Right lobe of liver (tissue), 4 donors: ENCODE measurements around the gene ZNF519.
"Not testable (repeated sequence)": the region's sequence is repeated elsewhere in the genome, so short reads cannot be mapped to it uniquely, and the experiment has no call there.

Experiments
- POLR2A ChIP-seq: fragments of 450-650 bp; IDR thresholded peaks from one replicate; pipeline ENCODE4 v1.6.1; 2017; ENCODE audit warnings: antibody characterized with exemption, mild to moderate bottlenecking
- TF ChIP-seq, protein P1 (sequence below), 4 donors: fragments of 200-600 bp in 3 of 4; fragments of 450-650 bp in 1 of 4; IDR thresholded peaks; one replicate each; pipeline versions ENCODE4 v1.5.1 to v1.8.0; 2016 to 2022; ENCODE audit warnings: antibody characterized with exemption in 4 of 4, mild to moderate bottlenecking in 2 of 4
- donor health status: DM: no; HTN: no; CAD: no.
- donor health status: DM: no; HTN: no; CAD: no.
- donor health status: DM: no; HTN: yes; CAD: no.

DNA sequence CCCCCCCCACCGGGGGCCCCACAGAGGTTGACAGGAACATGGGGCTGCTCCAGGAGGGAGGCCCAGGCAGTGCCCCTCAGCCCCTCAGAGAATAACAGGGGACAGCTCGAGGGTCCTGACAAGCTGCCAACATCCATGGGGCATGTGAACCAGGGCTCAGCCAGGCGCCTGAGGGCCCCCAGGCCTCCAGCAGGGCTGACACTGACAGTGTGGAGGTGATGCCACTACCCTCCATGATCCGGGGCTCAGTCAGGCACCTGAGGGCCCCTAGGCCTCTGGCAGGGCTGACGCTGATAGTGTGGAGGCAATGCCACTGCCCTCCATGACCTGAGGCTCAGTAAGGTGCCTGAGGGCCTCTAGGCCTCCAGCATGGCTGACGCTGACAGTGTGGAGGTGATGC, 12.8 kb upstream of the ZNF519 start:
- TF ChIP-seq, protein P1, sequence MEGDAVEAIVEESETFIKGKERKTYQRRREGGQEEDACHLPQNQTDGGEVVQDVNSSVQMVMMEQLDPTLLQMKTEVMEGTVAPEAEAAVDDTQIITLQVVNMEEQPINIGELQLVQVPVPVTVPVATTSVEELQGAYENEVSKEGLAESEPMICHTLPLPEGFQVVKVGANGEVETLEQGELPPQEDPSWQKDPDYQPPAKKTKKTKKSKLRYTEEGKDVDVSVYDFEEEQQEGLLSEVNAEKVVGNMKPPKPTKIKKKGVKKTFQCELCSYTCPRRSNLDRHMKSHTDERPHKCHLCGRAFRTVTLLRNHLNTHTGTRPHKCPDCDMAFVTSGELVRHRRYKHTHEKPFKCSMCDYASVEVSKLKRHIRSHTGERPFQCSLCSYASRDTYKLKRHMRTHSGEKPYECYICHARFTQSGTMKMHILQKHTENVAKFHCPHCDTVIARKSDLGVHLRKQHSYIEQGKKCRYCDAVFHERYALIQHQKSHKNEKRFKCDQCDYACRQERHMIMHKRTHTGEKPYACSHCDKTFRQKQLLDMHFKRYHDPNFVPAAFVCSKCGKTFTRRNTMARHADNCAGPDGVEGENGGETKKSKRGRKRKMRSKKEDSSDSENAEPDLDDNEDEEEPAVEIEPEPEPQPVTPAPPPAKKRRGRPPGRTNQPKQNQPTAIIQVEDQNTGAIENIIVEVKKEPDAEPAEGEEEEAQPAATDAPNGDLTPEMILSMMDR (IDR thresholded peaks at IDR 0.05): not testable (repeated sequence)
- TF ChIP-seq POLR2A: not testable (repeated sequence)
